Endothelial cell (in vitro differentiated cells): ENCODE data around the gene PIGS. TPM values are rescaled to one million over a fixed set of nuclear protein-coding genes. Genes with fewer than 3 reads are reported as not detected.

Source experiments
- DNase-seq: peaks from one replicate; pipeline ENCODE4 v3.0.0; 2021; ENCODE audit warnings: low spot score
- H3K27ac Mint-ChIP-seq: one replicate; pipeline ENCODE4 v1.8.0; 2021; ENCODE audit warnings: mixed read lengths, inconsistent platforms; ENCODE audit not compliant: unreplicated experiment
- H3K27me3 Mint-ChIP-seq: one replicate; pipeline ENCODE4 v1.8.0; 2021; ENCODE audit warnings: mild to moderate bottlenecking, moderate library complexity, mixed read lengths, inconsistent platforms; ENCODE audit not compliant: unreplicated experiment
- H3K36me3 Mint-ChIP-seq: one replicate; pipeline ENCODE4 v1.8.0; 2021; ENCODE audit warnings: mild to moderate bottlenecking, low read depth, mixed read lengths, inconsistent platforms; ENCODE audit not compliant: unreplicated experiment
- H3K4me1 Mint-ChIP-seq: one replicate; pipeline ENCODE4 v1.8.0; 2021; ENCODE audit warnings: mild to moderate bottlenecking, mixed read lengths, inconsistent platforms; ENCODE audit not compliant: unreplicated experiment
- H3K4me3 Mint-ChIP-seq: one replicate; pipeline ENCODE4 v1.8.0; 2021; ENCODE audit warnings: mild to moderate bottlenecking, mixed read lengths, inconsistent platforms; ENCODE audit not compliant: unreplicated experiment
- H3K9me3 Mint-ChIP-seq: one replicate; pipeline ENCODE4 v1.8.0; 2021; ENCODE audit warnings: mixed read lengths, inconsistent platforms; ENCODE audit not compliant: unreplicated experiment
- total RNA-seq: library from RNA; stranded (reverse); fragmentation: NEBNext Ultra II Directional; extraction: Animal tissue kit (Norgen Biotek cat#: 25700); gene quantifications from one replicate; pipeline ENCODE4 v1.2.1, GENCODE V29; 2021; ENCODE audit not compliant: unreplicated experiment
- TF ChIP-seq, protein P1 (sequence below): fragments of 200-600 bp; sonication (generic); IDR thresholded peaks from one replicate; pipeline ENCODE4 v1.5.0; 2021; ENCODE audit warnings: antibody characterized with exemption; ENCODE audit not compliant: unreplicated experiment

Gene PIGS
- total RNA-seq, 1 donor from 2014 or later: 53.6 TPM

DNA sequence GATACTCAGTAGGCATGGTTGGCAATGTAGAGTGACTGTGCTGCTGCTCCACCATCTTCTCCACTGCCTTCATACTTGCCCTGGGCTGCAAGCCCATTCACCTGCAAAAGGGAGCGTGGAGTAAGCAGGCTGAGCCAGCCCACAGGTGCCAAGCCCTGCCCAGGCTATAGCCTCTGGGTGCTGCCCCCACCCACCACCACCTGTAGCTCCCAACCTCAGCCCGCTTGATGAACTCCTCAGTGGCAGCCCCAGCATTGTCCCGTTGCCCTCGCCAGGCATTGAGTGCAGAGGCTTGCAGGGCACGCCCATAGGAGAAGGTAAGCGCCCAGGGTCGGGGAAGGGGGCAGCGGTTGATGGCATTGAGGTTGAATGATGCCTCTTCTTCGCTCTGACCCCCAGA, 2.2 kb upstream of the PIGS start:
- H3K36me3 Mint-ChIP-seq: peaks cover 12% of the 10 kb centered on the region

DNA sequence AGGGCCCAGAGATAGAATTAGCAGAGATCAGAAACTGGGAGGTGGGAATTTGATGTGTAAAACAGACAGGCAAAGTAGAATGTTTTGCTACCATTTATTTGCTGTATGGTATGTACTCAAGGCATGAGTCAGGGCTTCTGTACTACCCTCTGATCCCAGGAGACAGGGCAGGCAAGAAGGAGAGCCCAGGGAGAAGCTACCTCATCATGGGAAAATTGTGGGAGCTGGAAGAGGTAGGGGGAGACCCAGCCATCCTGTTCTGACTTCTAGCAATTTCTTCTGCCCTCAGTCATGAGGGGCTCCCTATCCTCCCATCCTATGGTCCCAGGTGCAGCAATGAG, 1.7 kb upstream of the PIGS start:
- H3K4me3 Mint-ChIP-seq: peak overlapping the region; percentile 8
- TF ChIP-seq, protein P1, sequence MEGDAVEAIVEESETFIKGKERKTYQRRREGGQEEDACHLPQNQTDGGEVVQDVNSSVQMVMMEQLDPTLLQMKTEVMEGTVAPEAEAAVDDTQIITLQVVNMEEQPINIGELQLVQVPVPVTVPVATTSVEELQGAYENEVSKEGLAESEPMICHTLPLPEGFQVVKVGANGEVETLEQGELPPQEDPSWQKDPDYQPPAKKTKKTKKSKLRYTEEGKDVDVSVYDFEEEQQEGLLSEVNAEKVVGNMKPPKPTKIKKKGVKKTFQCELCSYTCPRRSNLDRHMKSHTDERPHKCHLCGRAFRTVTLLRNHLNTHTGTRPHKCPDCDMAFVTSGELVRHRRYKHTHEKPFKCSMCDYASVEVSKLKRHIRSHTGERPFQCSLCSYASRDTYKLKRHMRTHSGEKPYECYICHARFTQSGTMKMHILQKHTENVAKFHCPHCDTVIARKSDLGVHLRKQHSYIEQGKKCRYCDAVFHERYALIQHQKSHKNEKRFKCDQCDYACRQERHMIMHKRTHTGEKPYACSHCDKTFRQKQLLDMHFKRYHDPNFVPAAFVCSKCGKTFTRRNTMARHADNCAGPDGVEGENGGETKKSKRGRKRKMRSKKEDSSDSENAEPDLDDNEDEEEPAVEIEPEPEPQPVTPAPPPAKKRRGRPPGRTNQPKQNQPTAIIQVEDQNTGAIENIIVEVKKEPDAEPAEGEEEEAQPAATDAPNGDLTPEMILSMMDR: no peak

More for the DNA sequence above, 2.2 kb upstream of the PIGS start:
- TF ChIP-seq, protein P1: no peak
- H3K27me3 Mint-ChIP-seq: peaks cover 8% of the 10 kb centered on the region
- no peak overlapping the region for H3K27ac Mint-ChIP-seq
- no peaks in the 10 kb centered on the region for H3K9me3 Mint-ChIP-seq
- no peak for DNase-seq
- no peak overlapping the region for H3K4me3 Mint-ChIP-seq
- H3K4me1 Mint-ChIP-seq: peaks cover 8% of the 10 kb centered on the region

DNA sequence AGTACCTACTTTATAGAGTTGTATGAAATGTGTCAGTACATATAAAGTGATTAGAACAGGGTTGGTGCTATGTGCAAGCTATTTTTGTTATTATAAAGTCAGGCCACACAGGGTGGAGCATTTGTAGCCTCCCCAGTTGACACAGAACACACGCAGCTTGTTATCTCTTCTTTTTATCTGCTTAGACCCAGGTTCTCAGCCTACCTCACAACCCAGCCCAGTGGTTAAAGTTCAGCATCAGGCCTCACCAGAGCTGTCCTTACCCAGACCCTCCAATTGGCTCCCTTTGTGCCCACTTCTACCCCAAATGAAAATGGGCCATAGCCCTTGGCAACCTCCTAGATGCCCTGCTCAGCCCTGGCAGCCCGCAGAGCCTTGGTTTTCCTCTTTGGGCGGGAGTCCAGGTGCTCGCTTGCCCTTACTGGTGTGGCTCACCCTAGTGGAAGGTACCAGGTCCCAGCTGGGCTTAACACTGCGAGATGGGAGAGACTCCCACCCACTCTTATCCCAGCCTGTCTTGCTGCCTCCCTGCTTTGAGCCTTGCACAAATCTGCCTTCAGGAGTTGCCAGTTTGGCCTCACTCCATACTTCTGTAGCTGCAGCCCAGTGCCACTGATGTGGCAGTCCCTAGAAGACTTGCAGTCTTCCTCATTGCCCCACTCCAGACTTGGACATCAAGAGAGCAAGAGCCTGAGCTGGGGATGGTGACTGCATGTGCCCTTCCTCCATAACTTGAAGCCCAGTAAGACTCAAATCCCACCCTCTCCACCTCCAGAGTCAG, 1.1 kb upstream of the PIGS start:
- H3K27ac Mint-ChIP-seq: no peak overlapping the region
- H3K9me3 Mint-ChIP-seq: no peaks in the 10 kb centered on the region
- peak overlapping the region; percentile 65 for H3K4me3 Mint-ChIP-seq
- peaks cover 8% of the 10 kb centered on the region for H3K27me3 Mint-ChIP-seq
- peaks cover 16% of the 10 kb centered on the region for H3K4me1 Mint-ChIP-seq
- peaks cover 15% of the 10 kb centered on the region for H3K36me3 Mint-ChIP-seq
- TF ChIP-seq, protein P1: no peak
- DNase-seq: no peak

More for the DNA sequence above, 1.7 kb upstream of the PIGS start:
- Mint-ChIP-seq H3K9me3 (no peaks in the 10 kb centered on the region), H3K4me1 (peaks cover 11% of the 10 kb centered on the region), H3K36me3 (peaks cover 15% of the 10 kb centered on the region), H3K27ac (no peak overlapping the region), H3K27me3 (peaks cover 8% of the 10 kb centered on the region)
- DNase-seq: no peak

DNA sequence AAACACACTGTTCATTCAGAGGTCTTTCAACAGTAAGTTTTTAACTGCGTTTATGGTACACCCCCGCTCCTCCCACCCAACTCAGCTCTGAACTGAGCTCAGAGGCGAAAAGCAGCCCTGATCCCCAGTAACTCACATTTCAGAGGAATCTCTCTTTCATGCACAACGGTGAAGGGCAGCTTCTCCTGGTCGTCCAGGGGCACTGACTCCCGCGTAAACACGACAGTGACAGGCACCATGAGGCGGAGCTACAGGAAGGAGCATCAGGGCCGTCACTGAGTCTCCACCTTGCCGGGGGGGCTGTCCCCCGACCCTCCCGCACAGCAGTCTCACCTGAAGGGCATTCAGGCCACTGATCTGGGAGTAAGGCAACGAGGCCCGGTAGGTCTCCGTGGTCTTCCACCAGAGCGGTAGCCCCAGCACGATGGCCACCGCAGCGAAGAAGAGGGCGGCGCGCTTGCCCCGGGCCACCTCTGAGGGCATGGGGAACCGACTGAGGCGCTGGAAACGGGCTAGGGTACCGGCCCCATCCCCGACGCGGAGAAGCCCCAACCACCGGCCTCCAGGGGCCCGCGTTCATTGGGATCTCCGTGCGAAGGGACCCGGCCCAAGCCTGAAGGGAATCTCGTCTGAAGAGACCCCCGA, 486 bp downstream of the PIGS start:
- Mint-ChIP-seq H3K27ac (peak overlapping the region; percentile 89), H3K4me3 (peak overlapping the region; percentile 99), H3K36me3 (peaks cover 12% of the 10 kb centered on the region), H3K9me3 (no peaks in the 10 kb centered on the region), H3K27me3 (peaks cover 5% of the 10 kb centered on the region), H3K4me1 (peaks cover 11% of the 10 kb centered on the region)
- TF ChIP-seq, protein P1: no peak
- DNase-seq: no peak

DNA sequence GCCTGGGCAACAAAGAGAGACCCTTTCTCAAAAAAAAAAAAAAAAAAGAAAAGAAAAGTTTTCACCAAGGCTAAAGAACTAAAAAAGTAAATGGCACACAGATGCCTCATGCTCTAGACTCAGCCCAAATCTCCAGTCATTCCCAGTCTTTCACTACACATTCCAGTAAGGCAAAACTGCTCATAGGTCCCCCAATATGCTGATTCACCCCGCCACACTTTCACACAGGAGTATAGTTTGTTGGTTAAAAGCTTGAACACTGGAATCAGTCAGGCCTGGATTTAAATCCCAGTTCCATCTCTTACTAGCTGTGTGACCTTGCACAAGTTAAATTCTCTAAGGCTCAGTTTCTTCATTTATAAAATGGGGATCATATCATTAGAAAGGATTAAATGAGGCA, 1.9 kb downstream of the PIGS start:
- peaks cover 11% of the 10 kb centered on the region for H3K4me1 Mint-ChIP-seq
- H3K4me3 Mint-ChIP-seq: peak overlapping the region; percentile 60
- H3K27ac Mint-ChIP-seq: no peak overlapping the region
- DNase-seq: no peak
- TF ChIP-seq, protein P1: no peak
- H3K9me3 Mint-ChIP-seq: no peaks in the 10 kb centered on the region
- peaks cover 12% of the 10 kb centered on the region for H3K36me3 Mint-ChIP-seq
- peaks cover 1% of the 10 kb centered on the region for H3K27me3 Mint-ChIP-seq
